Hepatocyte (in vitro differentiated cells): ENCODE results near the gene OR51B4.

Experiments
- EZH2 ChIP-seq: fragments of 200-600 bp; sonication (generic); IDR thresholded peaks from 2 replicates; pipeline ENCODE4 v1.6.1; 2016; ENCODE audit warnings: antibody characterized with exemption, mild to moderate bottlenecking, borderline replicate concordance
- EZH2phosphoT487 ChIP-seq: fragments of 200-600 bp; sonication (generic); IDR thresholded peaks from one replicate; pipeline ENCODE4 v1.6.1; 2018; ENCODE audit warnings: antibody characterized with exemption, mild to moderate bottlenecking, low read depth, moderate library complexity; ENCODE audit not compliant: unreplicated experiment, severe bottlenecking
- TF ChIP-seq, protein P1 (sequence below): fragments of 200-600 bp; sonication (generic); IDR thresholded peaks from 2 replicates; pipeline ENCODE4 v1.5.1; 2016; ENCODE audit warnings: antibody characterized with exemption, mild to moderate bottlenecking; ENCODE audit not compliant: poor library complexity

DNA sequence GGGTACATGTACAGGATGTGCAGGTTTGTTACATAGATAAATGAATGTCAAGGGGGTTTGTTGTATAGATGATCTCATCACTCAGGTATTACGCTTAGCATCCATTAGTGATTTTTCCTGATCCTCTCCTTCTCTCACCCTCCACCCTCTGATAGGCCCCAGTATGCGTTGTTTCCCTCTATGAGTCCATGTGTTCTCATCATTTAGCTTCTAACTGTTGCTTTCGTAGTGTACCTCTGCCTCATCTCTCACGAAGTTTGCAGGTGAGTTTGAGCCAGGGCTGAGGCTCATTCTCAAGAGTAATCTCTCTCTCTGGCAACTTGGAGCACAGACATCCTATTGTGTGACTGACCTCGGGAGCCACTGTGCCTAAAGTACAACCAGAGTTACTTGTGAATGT lies 27.4 kb downstream of the OR51B4 start:
- TF ChIP-seq, protein P1, sequence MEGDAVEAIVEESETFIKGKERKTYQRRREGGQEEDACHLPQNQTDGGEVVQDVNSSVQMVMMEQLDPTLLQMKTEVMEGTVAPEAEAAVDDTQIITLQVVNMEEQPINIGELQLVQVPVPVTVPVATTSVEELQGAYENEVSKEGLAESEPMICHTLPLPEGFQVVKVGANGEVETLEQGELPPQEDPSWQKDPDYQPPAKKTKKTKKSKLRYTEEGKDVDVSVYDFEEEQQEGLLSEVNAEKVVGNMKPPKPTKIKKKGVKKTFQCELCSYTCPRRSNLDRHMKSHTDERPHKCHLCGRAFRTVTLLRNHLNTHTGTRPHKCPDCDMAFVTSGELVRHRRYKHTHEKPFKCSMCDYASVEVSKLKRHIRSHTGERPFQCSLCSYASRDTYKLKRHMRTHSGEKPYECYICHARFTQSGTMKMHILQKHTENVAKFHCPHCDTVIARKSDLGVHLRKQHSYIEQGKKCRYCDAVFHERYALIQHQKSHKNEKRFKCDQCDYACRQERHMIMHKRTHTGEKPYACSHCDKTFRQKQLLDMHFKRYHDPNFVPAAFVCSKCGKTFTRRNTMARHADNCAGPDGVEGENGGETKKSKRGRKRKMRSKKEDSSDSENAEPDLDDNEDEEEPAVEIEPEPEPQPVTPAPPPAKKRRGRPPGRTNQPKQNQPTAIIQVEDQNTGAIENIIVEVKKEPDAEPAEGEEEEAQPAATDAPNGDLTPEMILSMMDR, result no peak
- TF ChIP-seq EZH2, result no peak
- TF ChIP-seq EZH2phosphoT487, result no peak
